Cardiac fibroblast (primary cell): ENCODE results near the gene RAB3A.

ENCODE experiments used
- DNase-seq, 2 donors: peaks; one replicate each; pipeline versions ENCODE4 v3.0.0 to v3.0.0-alpha.2; 2010; ENCODE audit warnings: low read depth in 2 of 2
- H3K4me3 ChIP-seq, 2 donors: replicated peaks in 1 of 2; 1 replicate in 1 of 2; 2 replicates in 1 of 2; pipeline ENCODE4 v1.5.1; 2011; ENCODE audit warnings: low read depth in 2 of 2, low read length in 2 of 2, mild to moderate bottlenecking in 2 of 2, moderate library complexity in 1 of 2
- CTCF ChIP-seq: IDR thresholded peaks from one replicate; pipeline ENCODE4 v1.5.1; 2011; ENCODE audit warnings: low read depth, mild to moderate bottlenecking, low read length, inconsistent platforms

RAB3A gene

GRCh38 chr19:18150776-18151624, 52.8 kb downstream of the RAB3A start:
- no peak for TF ChIP-seq CTCF
- H3K4me3 ChIP-seq: no peak overlapping the region
- DNase-seq: no peak

- no peak overlapping the region for H3K4me3 ChIP-seq
- no peak for TF ChIP-seq CTCF
- DNase-seq: no peak
Measured at GRCh38 chr19:18149596-18149975, 54.3 kb downstream of the RAB3A start.

GRCh38 chr19:18147396-18147795, 56.4 kb downstream of the RAB3A start:
- DNase-seq: no peak
- TF ChIP-seq CTCF: no peak
- H3K4me3 ChIP-seq: no peak overlapping the region
